Measurements from ENCODE around the gene EXD3.
"Not testable (repeated sequence)": the region's sequence is repeated elsewhere in the genome, so short reads cannot be mapped to it uniquely, and the experiment has no call there.

The EXD3 gene

GRCh38 chr9:137354845-137355760, 67.9 kb downstream of the EXD3 start:
- DNase-seq, result no peak

- no peak for DNase-seq
Measured at GRCh38 chr9:137354153-137354844, 68.7 kb downstream of the EXD3 start.

- DNase-seq, result no peak
Measured at GRCh38 chr9:137353223-137354152, 69.5 kb downstream of the EXD3 start.

DNA sequence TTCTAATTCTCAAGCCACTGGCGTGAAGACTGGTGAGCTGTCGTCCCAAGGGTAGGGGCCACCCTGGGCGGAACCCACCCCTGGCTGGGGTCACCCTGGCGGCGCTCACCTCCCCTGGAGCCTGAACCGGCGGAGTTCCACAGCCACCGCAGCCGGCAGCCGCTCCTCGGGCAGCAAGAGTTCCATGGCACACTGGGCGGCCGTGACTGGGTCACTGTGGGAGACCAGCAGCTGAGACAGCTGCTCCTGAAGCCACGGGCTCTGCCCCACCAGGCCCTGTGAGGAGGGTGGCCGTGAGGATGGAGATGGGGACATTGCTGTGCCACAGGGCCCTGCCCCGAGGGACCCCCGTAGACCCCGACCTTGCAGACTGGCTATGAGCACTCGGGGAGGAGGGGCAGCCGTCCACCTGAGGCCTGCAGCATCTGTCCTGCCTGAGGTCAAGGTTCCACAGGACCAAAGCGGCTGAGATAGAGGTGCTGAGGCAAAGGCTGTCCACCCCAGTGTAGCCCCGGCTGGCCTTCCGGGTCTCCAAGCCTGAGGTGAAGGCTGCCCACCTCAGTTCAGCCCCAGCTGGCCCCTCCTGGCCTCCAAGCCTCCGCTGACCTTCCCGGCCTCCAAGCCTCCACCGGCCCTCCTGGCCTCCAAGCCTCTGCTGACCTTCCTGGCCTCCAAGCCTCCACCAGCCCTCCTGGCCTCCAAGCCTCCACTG, 70.3 kb downstream of the EXD3 start:
- DNase-seq, result no peak

DNA sequence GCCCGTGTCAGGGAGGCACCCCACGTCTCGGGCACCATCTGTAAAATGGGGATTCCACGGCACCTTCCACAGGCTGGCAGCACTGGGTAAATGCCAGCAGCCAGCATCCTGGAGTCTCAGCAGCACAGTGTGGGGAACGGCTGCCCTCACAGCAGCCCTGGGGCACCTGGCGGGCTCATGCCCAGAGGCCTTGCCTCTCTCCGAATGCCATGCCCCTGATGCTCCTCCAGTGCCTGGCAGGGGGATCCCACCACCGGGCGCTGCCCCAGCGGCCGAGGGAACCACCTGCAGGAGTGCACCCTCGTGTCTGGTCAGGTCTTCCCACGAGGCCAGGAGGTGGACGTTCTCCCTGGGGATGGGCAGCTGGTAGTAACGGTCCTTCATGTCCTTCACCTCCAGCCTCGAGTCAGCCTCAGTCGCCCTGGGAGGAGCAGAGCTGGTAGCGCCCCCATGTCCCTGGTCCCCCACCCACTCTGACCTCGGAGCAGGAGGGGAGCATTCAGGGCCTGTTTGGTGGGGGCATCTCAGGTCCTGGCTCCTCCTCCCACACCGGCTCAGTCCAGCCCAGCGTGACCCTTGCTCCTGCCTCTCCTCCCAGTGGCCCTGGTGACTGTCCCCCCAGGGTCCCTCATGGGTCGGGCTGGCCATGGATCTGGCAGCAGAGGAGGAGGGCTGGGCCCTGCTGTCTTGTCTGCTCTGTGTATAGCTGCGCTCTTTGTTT, 71.0 kb downstream of the EXD3 start:
- DNase-seq, result no peak

DNA sequence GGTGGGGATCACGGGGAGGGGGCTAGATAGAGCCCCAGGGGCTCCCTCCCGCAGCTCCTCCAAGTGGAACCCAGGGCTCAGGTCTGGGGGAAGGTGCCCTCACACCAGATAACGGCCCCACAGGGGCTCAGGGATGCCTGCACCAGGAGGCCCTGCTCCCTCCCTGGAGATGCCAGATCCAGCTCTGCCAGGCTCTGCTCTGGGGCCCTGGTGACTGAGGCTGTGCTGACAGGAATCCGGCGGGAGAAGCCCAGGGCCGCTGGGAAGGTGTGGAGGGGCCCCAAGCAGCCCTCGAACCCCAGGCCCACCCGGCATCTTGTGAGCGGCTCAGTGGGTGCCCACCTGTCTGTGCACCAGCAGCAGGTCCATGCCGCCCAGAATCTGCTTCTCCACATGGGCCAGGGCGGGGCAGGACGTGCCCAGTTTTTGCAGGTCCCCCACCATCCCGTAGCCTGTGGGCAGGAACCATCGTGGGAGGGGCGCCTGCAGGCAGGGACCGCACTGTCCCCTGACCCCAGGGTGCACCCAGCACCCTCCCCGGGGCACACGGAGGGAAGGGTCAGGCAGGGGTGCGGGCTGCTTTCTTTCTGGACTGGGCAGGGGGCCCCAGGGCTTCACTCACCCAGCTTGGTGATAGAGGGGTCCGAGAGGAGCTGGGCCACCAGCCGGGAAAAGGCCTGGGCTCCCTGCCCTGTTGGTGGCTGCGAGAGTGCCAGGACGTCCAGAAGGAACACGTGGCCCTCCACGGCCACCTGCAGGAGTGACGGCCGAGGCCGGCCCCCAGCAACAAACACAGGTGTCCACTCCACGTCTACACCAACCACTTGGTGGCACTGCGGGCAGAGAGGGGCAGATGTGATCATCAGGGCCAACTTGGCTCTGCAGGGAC, 72.0 kb downstream of the EXD3 start:
- DNase-seq, result no peak

GRCh38 chr9:137349471-137350033, 73.4 kb downstream of the EXD3 start:
- DNase-seq, result no peak

GRCh38 chr9:137348769-137349470, 74.0 kb downstream of the EXD3 start:
- DNase-seq, result no peak

DNA sequence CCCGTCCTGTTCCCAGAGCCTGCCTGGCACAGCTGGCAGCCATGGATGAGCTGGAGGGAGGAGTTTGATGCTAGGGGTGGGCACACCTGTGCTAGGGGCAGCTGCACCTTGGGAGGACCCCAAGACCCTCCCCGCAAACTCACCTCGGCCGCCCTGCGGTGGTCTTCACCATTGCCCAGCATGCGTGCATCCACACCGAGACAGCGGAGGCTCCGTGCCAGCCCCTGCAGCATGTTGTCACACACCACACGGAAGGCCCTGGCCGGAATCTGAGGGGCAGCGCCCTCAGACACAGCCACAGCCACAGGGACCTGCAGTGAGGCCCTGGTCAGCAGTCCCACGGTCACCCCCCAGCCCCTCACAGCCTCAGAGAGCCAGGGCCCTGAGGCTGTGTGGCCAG, 75.0 kb downstream of the EXD3 start:
- no peak for DNase-seq

GRCh38 chr9:137342482-137342881, 80.5 kb downstream of the EXD3 start:
- no peak for DNase-seq

DNA sequence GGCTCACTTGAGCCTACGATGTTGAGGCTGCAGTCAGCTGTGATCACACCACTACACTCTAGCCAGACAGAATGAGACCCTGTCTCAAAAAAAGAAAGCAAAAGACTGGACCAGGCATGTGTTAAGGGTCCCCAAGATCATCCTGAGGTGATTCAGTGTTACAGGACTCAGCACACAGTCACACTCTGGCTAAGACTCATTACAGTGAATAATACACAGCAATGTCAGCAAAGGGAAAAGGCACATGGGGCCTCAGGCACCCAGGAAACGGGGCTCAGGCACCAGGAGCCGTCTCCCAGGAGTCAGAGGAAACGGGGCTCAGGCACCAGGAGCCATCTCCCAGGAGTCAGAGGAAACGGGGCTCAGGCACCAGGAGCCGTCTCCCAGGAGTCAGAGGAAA, 81.7 kb downstream of the EXD3 start:
- DNase-seq, result no peak

DNA sequence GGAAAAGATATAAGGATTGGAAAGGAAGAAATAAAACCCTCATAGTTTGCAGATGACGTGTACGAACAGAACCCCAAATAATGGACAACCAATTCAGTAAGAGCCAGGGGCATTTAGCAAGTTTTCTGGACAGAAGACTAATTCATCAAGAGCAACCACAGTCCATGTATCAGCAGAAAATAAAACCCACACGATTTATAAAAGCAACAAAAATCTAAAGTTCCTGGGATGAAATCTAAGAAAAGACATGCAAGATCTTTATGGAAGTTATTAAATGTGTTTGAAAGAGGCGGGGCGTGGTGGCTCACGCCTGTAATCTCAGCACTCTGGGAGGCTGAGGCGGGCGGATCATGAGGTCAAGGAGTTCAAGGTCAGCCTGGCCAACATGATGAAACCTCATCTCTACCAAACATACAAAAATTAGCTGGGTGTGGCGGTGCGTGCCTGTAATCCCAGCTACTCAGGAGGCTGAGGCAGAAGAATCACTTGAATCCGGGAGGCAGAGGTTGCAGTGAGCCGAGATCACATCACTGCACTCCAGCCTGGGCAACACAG, 83.0 kb downstream of the EXD3 start:
- DNase-seq, result not testable (repeated sequence)

- no peak for DNase-seq
Measured at GRCh38 chr9:137339045-137339907, 83.7 kb downstream of the EXD3 start.

- no peak for DNase-seq
Measured at GRCh38 chr9:137336735-137337134, 86.2 kb downstream of the EXD3 start.

DNA sequence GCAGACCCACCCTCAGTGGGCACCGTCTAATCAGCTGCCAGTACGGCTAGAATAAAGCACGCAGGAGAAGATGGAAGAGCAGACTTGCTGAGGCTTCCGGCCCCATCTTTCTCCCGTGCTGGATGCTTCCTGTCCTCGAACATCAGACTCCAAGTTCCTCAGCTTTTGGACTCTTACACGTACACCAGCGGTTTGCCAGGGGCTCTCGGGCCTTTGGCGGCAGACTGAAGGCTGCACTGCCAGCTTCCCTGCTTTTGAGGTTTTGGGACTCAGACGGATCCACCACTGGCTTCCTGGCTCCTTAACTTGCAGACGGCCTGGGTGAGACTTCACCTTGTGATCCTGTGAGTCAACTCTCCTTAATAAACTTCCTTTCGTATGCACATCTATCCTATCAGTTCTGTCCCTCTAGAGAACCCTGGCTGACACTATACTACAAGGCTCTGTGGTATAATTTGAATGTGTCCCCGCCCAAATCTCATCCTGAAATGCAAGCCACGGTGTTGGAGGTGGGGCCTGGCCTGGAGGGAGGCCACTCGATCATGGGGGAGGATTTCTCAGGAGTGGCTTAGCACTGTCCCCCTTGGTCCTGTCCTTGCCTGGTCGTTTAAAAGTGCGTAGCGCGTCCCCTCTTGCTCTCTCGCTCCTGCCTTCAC, 89.8 kb downstream of the EXD3 start:
- DNase-seq, result no peak

GRCh38 chr9:137331929-137332328, 91.0 kb downstream of the EXD3 start:
- DNase-seq, result no peak

- DNase-seq, result no peak
Measured at GRCh38 chr9:137330689-137331088, 92.3 kb downstream of the EXD3 start.

DNA sequence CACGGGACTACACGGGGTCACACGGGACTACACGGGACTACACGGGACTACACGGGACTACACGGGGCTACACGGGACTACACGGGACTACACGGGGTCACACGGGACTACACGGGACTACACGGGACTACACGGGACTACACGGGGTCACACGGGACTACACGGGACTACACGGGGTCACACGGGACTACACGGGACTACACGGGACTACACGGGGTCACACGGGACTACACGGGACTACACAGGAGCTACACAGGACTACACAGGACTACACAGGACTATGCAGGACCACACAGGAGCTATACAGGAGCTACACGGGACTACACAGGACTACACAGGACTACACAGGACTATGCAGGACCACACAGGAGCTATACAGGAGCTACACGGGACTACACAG, 93.4 kb downstream of the EXD3 start:
- not testable (repeated sequence) for DNase-seq

Measured in NCI-H446 treated with DMSO at 0.1 percent for 48 hours (cell line).